ENCODE measurements around the gene MYBPHL.

The MYBPHL gene

GRCh38 chr1:109281680-109282496 is 24.9 kb downstream of the MYBPHL start:
- DNase-seq (ENCODE audit: insufficient read length, low spot score): no peak

GRCh38 chr1:109280862-109281261 is 25.9 kb downstream of the MYBPHL start:
- FAIRE-seq (no peak), DNase-seq (ENCODE audit: insufficient read length, low spot score) (no peak)

More at GRCh38 chr1:109281680-109282496, 24.9 kb downstream of the MYBPHL start:
- FAIRE-seq: no peak

- no peak for DNase-seq (ENCODE audit: insufficient read length, low spot score)
- FAIRE-seq: no peak
These were observed 27.1 kb downstream of the MYBPHL start for GRCh38 chr1:109279615-109280278.

- FAIRE-seq: no peak
- peak; percentile 92 for DNase-seq (ENCODE audit: insufficient read length, low spot score)
These were observed 29.2 kb downstream of the MYBPHL start for GRCh38 chr1:109277434-109278204.

GRCh38 chr1:109275706-109276345 is 31.0 kb downstream of the MYBPHL start:
- DNase-seq (ENCODE audit: insufficient read length, low spot score) (no peak), FAIRE-seq (no peak)

GRCh38 chr1:109274533-109275476 is 32.0 kb downstream of the MYBPHL start:
- no peak for DNase-seq (ENCODE audit: insufficient read length, low spot score)
- no peak for FAIRE-seq

GRCh38 chr1:109273570-109274288 is 33.1 kb downstream of the MYBPHL start:
- no peak for FAIRE-seq
- DNase-seq (ENCODE audit: insufficient read length, low spot score): no peak

- DNase-seq (ENCODE audit: insufficient read length, low spot score): no peak
- no peak for FAIRE-seq
These were observed 33.8 kb downstream of the MYBPHL start for GRCh38 chr1:109272831-109273547.

- FAIRE-seq: no peak
- DNase-seq (ENCODE audit: insufficient read length, low spot score): no peak
These were observed 34.6 kb downstream of the MYBPHL start for GRCh38 chr1:109272021-109272799.

GRCh38 chr1:109271458-109271857 is 35.4 kb downstream of the MYBPHL start:
- FAIRE-seq: no peak
- no peak for DNase-seq (ENCODE audit: insufficient read length, low spot score)

- FAIRE-seq: no peak
- no peak for DNase-seq (ENCODE audit: insufficient read length, low spot score)
These were observed 36.0 kb downstream of the MYBPHL start for GRCh38 chr1:109270623-109271317.

GRCh38 chr1:109269981-109270622 is 36.7 kb downstream of the MYBPHL start:
- no peak for FAIRE-seq
- DNase-seq (ENCODE audit: insufficient read length, low spot score): no peak

GRCh38 chr1:109269212-109269980 is 37.4 kb downstream of the MYBPHL start:
- FAIRE-seq: no peak
- DNase-seq (ENCODE audit: insufficient read length, low spot score): no peak

GRCh38 chr1:109268431-109269211 is 38.2 kb downstream of the MYBPHL start:
- DNase-seq (ENCODE audit: insufficient read length, low spot score) (no peak), FAIRE-seq (no peak)

GRCh38 chr1:109267743-109268300 is 39.0 kb downstream of the MYBPHL start:
- FAIRE-seq (no peak), DNase-seq (ENCODE audit: insufficient read length, low spot score) (no peak)
